ENCODE results near the gene ABL2.

- TF ChIP-seq GATA2 (IDR thresholded peaks at IDR 0.05; ENCODE audit: low read depth, low read length), result no peak
- no peak for TF ChIP-seq GATA3 (IDR thresholded peaks at IDR 0.05; ENCODE audit: low read depth, low read length)
Observed at GRCh38 chr1:179081687-179082332, 147.7 kb downstream of the ABL2 start, which contains the start of gene TOR3A.

Data from SH-SY5Y (cell line).